K562 (cell line): ENCODE results near the gene COL20A1. TPM values are rescaled to one million over a fixed set of nuclear protein-coding genes. Genes with fewer than 3 reads are reported as not detected.

Source experiments
- CAMTA2 ChIP-seq: fragments of 250-450 bp; sonication (Bioruptor Pico); conservative IDR thresholded peaks from 2 replicates; pipeline ENCODE4 v1.5.1; 2022
- EP400 ChIP-seq: fragments of 450-650 bp; IDR thresholded peaks from 2 replicates; pipeline ENCODE4 v1.6.1; 2017; ENCODE audit warnings: antibody characterized with exemption, mild to moderate bottlenecking, moderate library complexity
- HNRNPL ChIP-seq: fragments of 200-400 bp; formaldehyde crosslinking; IDR thresholded peaks from 2 replicates; pipeline ENCODE4 v1.6.1; 2017; ENCODE audit warnings: low read depth, mild to moderate bottlenecking, low read length
- KHSRP ChIP-seq: fragments of 450-650 bp; IDR thresholded peaks from 2 replicates; pipeline ENCODE4 v1.6.1; 2017
- KLF13 ChIP-seq: fragments of 450-650 bp; IDR thresholded peaks from 2 replicates; pipeline ENCODE4 v1.6.1; 2016; ENCODE audit warnings: missing genetic modification characterization, low read depth, mild to moderate bottlenecking, missing compliant biosample characterization, moderate library complexity, borderline replicate concordance
- MTA2 ChIP-seq: fragments of 450-650 bp; IDR thresholded peaks from 2 replicates; pipeline ENCODE4 v1.6.1; 2016; ENCODE audit warnings: low read depth
- PTTG1 ChIP-seq: fragments of 450-650 bp; IDR thresholded peaks from 2 replicates; pipeline ENCODE4 v1.6.1; 2016; ENCODE audit warnings: low read depth, mild to moderate bottlenecking, missing genetic modification characterization, missing compliant biosample characterization
- RB1 ChIP-seq: fragments of 450-650 bp; IDR thresholded peaks from 2 replicates; pipeline ENCODE4 v1.6.1; 2017; ENCODE audit warnings: low read depth, mild to moderate bottlenecking
- TCF7L2 ChIP-seq: fragments of 150-350 bp; IDR thresholded peaks from 2 replicates; pipeline ENCODE4 v1.6.1; 2016; ENCODE audit warnings: low read depth, mild to moderate bottlenecking, low read length, moderate library complexity
- TFAM ChIP-seq: fragments of 250-450 bp; sonication (Bioruptor Pico); conservative IDR thresholded peaks from 2 replicates; pipeline ENCODE4 v1.5.0; 2021; ENCODE audit warnings: mild to moderate bottlenecking, moderate library complexity
- WHSC1 ChIP-seq: IDR thresholded peaks from one replicate; pipeline ENCODE4 v1.6.1; 2012; ENCODE audit warnings: low read length, control low read depth, inconsistent platforms
- ZNF431 ChIP-seq: sonication (generic); formaldehyde crosslinking; IDR thresholded peaks from 2 replicates; pipeline ENCODE4 v1.8.0; 2022; ENCODE audit warnings: mild to moderate bottlenecking, missing genetic modification reagents
- ZNF717 ChIP-seq: fragments of 250-450 bp; sonication (Bioruptor Pico); IDR thresholded peaks from 2 replicates; pipeline ENCODE4 v1.5.0; 2021
- ZNF76 ChIP-seq: fragments of 250-450 bp; sonication (Bioruptor Pico); IDR thresholded peaks from 2 replicates; pipeline ENCODE4 v1.4.0; 2020; ENCODE audit warnings: mild to moderate bottlenecking, moderate library complexity, borderline replicate concordance
- polyA plus RNA-seq, 8 experiments: library from polyadenylated mRNA; depleted of rRNA in 4 of 8; stranded (reverse) in 5 of 8; unstranded in 3 of 8; fragments of >200 nt; fragmentation: Nextera tagmentation in 2 of 8; fragmentation: Illumina TruSeq in 1 of 8; extraction: Ambion mirVana in 2 of 8; extraction: Trizol in 1 of 8; gene quantifications; 2 replicates each; pipeline versions ENCODE4 v1.2.1 to v1.2.3, GENCODE V29; 2011 to 2014; ENCODE audit warnings: inconsistent platforms in 1 of 8, missing spikeins in 1 of 8
- total RNA-seq, 7 experiments: library from RNA; depleted of rRNA in 6 of 7; stranded (reverse); fragments of >200 nt in 6 of 7; fragmentation: Illumina TruSeq in 2 of 7; extraction: Trizol in 2 of 7; gene quantifications; 2 replicates each; pipeline versions ENCODE4 v1.2.1 to v1.2.3, GENCODE V29; 2011 to 2021; ENCODE audit warnings: low replicate concordance in 1 of 7
- TF ChIP-seq, protein P1 (sequence below): fragments of 200-800 bp; sonication (Bioruptor generic); IDR thresholded peaks from 2 replicates; pipeline ENCODE4 v1.6.1; 2017; ENCODE audit warnings: missing genetic modification characterization, missing compliant biosample characterization
- TF ChIP-seq, protein P2 (sequence below): fragments of 450-650 bp; formaldehyde crosslinking; conservative IDR thresholded peaks from 2 replicates; pipeline ENCODE4 v1.4.0; 2022; ENCODE audit warnings: mild to moderate bottlenecking, missing genetic modification characterization
- TF ChIP-seq, protein P3 (sequence below): fragments of 450-650 bp; IDR thresholded peaks from 2 replicates; pipeline ENCODE4 v1.6.1; 2016; ENCODE audit warnings: low read depth

Gene COL20A1
- total and polyA plus RNA-seq, 9 of the 15 experiments (the other 6 are each of a cell fraction or from before 2014, with no cell fraction given), result not detected

DNA sequence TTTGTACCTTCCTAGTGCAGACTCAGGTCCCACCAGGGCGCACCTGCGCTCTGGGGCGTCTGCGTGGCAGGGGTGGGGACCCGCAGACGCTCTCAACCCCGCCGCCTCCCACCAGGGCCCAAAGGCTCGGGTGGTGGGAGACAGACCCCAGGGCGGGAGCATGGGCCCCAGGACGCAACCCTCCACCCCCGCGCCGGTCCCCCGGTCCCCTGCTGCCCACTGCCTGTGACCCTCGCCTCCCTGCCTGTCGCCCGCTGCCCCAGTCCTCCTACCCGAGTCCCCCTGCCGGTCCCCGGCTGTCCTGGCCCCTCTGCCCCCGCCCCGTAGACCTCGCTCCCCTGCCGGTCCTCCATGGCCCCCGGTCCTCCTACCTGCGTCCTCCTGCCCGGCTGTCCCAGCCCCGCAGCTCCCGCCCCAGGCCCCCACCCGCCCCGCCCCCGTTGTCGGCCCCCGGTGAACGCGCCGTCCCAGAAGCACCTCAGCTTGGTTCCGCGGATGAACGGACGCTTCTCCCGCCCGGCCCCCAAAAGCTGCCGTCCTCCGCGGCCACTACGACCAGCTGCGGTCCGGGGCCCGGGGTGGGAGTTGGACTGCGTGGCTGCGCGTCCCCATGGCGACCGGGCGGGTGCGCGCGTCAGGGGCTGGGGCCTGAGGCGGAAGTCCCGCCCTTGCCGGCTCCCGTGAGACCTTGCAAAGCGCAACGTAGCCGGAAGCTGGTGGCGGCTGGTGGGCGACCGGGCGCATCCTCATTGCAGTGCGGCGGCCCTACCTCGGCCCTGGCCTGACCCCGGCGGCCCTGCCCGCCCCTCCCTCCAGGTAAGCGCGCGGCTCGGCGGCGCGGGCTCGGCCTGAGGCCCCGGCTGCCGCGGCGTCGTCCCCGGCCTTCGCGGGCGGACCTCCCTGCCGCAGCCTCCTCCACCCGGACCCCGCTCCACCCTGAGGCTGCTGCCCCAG lies 20.6 kb upstream of the COL20A1 start, which contains the start of gene ARFGAP1 (continued):
- TF ChIP-seq KLF13 (tag) (no peak), MTA2 (no peak), ZNF717 (CRISPR knock-in tag) (no peak), TCF7L2 (no peak), RB1 (peak; percentile 76; the same call in 1 of the 2 replicates), CAMTA2 (CRISPR knock-in tag) (no peak), HNRNPL (0 out of 2 replicates have a peak, but pooled peaks have one; percentile 22), WHSC1 (no peak), ZNF431 (CRISPR knock-in tag) (no peak), PTTG1 (tag) (no peak), KHSRP (no peak), ZNF76 (CRISPR knock-in tag) (no peak), EP400 (peak; percentile 70; the same call in 1 of the 2 replicates), TFAM (CRISPR knock-in tag) (no peak)
- TF ChIP-seq, protein P1, sequence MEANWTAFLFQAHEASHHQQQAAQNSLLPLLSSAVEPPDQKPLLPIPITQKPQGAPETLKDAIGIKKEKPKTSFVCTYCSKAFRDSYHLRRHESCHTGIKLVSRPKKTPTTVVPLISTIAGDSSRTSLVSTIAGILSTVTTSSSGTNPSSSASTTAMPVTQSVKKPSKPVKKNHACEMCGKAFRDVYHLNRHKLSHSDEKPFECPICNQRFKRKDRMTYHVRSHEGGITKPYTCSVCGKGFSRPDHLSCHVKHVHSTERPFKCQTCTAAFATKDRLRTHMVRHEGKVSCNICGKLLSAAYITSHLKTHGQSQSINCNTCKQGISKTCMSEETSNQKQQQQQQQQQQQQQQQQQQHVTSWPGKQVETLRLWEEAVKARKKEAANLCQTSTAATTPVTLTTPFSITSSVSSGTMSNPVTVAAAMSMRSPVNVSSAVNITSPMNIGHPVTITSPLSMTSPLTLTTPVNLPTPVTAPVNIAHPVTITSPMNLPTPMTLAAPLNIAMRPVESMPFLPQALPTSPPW (CRISPR knock-in tag), result peak; percentile 87
- TF ChIP-seq, protein P2, sequence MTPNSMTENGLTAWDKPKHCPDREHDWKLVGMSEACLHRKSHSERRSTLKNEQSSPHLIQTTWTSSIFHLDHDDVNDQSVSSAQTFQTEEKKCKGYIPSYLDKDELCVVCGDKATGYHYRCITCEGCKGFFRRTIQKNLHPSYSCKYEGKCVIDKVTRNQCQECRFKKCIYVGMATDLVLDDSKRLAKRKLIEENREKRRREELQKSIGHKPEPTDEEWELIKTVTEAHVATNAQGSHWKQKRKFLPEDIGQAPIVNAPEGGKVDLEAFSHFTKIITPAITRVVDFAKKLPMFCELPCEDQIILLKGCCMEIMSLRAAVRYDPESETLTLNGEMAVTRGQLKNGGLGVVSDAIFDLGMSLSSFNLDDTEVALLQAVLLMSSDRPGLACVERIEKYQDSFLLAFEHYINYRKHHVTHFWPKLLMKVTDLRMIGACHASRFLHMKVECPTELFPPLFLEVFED, result no peak
- TF ChIP-seq, protein P3, sequence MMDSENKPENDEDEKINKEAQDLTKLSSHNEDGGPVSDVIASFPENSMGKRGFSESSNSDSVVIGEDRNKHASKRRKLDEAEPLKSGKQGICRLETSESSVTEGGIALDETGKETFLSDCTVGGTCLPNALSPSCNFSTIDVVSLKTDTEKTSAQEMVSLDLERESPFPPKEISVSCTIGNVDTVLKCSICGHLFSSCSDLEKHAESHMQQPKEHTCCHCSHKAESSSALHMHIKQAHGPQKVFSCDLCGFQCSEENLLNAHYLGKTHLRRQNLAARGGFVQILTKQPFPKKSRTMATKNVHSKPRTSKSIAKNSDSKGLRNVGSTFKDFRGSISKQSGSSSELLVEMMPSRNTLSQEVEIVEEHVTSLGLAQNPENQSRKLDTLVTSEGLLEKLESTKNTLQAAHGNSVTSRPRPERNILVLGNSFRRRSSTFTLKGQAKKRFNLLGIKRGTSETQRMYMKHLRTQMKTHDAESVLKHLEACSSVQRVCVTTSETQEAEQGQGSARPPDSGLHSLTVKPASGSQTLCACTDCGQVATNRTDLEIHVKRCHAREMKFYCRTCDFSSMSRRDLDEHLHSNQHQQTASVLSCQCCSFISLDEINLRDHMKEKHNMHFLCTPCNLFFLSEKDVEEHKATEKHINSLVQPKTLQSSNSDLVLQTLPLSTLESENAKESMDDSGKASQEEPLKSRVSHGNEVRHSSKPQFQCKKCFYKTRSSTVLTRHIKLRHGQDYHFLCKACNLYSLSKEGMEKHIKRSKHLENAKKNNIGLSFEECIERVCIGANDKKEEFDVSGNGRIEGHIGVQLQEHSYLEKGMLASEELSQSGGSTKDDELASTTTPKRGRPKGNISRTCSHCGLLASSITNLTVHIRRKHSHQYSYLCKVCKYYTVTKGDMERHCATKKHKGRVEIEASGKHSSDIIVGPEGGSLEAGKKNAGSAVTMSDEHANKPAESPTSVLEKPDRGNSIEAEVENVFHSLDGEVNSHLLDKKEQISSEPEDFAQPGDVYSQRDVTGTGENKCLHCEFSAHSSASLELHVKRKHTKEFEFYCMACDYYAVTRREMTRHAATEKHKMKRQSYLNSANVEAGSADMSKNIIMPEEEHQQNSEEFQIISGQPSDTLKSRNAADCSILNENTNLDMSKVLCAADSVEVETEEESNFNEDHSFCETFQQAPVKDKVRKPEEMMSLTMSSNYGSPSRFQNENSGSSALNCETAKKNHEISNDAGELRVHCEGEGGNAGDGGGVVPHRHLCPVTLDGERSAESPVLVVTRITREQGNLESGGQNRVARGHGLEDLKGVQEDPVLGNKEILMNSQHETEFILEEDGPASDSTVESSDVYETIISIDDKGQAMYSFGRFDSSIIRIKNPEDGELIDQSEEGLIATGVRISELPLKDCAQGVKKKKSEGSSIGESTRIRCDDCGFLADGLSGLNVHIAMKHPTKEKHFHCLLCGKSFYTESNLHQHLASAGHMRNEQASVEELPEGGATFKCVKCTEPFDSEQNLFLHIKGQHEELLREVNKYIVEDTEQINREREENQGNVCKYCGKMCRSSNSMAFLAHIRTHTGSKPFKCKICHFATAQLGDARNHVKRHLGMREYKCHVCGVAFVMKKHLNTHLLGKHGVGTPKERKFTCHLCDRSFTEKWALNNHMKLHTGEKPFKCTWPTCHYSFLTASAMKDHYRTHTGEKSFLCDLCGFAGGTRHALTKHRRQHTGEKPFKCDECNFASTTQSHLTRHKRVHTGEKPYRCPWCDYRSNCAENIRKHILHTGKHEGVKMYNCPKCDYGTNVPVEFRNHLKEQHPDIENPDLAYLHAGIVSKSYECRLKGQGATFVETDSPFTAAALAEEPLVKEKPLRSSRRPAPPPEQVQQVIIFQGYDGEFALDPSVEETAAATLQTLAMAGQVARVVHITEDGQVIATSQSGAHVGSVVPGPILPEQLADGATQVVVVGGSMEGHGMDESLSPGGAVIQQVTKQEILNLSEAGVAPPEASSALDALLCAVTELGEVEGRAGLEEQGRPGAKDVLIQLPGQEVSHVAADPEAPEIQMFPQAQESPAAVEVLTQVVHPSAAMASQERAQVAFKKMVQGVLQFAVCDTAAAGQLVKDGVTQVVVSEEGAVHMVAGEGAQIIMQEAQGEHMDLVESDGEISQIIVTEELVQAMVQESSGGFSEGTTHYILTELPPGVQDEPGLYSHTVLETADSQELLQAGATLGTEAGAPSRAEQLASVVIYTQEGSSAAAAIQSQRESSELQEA, result no peak
